Stimulated activated naive B cell treated with anti-CD40 and anti-IgM and Interleukin-4, amounts not matched to agents 10 μg/mL and 1 μg/mL and 100 μg/mL, for 72 hours (primary cell): ENCODE measurements around the gene ACSL1.

Source experiments
- ATAC-seq, 2 donors: fragments of 150-1000 bp; cut with Tn5 transposase; replicated peaks; 2 replicates each; pipeline ENCODE4 v1.10.0; 2021; ENCODE audit warnings: moderate library complexity in 1 of 2
- DNase-seq: peaks from one replicate; pipeline ENCODE4 v3.0.0; 2021
- H3K27ac Mint-ChIP-seq: one replicate; pipeline ENCODE4 v1.8.0; 2022; ENCODE audit warnings: mild to moderate bottlenecking, mixed read lengths
- H3K27me3 Mint-ChIP-seq, 2 donors: one replicate each; pipeline ENCODE4 v1.8.0; 2022; ENCODE audit warnings: mixed read lengths in 2 of 2
- H3K36me3 Mint-ChIP-seq, 2 donors: one replicate each; pipeline ENCODE4 v1.8.0; 2022; ENCODE audit warnings: mixed read lengths in 2 of 2, mild to moderate bottlenecking in 1 of 2
- H3K4me1 Mint-ChIP-seq, 2 donors: one replicate each; pipeline ENCODE4 v1.8.0; 2022; ENCODE audit warnings: mixed read lengths in 2 of 2, mild to moderate bottlenecking in 1 of 2
- H3K4me3 Mint-ChIP-seq, 2 donors: one replicate each; pipeline ENCODE4 v1.8.0; 2022; ENCODE audit warnings: mild to moderate bottlenecking in 2 of 2, mixed read lengths in 2 of 2, moderate library complexity in 1 of 2
- H3K9me3 Mint-ChIP-seq, 2 donors: one replicate each; pipeline ENCODE4 v1.8.0; 2022; ENCODE audit warnings: mixed read lengths in 2 of 2, mild to moderate bottlenecking in 1 of 2

The ACSL1 gene, protein sequence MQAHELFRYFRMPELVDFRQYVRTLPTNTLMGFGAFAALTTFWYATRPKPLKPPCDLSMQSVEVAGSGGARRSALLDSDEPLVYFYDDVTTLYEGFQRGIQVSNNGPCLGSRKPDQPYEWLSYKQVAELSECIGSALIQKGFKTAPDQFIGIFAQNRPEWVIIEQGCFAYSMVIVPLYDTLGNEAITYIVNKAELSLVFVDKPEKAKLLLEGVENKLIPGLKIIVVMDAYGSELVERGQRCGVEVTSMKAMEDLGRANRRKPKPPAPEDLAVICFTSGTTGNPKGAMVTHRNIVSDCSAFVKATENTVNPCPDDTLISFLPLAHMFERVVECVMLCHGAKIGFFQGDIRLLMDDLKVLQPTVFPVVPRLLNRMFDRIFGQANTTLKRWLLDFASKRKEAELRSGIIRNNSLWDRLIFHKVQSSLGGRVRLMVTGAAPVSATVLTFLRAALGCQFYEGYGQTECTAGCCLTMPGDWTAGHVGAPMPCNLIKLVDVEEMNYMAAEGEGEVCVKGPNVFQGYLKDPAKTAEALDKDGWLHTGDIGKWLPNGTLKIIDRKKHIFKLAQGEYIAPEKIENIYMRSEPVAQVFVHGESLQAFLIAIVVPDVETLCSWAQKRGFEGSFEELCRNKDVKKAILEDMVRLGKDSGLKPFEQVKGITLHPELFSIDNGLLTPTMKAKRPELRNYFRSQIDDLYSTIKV

DNA sequence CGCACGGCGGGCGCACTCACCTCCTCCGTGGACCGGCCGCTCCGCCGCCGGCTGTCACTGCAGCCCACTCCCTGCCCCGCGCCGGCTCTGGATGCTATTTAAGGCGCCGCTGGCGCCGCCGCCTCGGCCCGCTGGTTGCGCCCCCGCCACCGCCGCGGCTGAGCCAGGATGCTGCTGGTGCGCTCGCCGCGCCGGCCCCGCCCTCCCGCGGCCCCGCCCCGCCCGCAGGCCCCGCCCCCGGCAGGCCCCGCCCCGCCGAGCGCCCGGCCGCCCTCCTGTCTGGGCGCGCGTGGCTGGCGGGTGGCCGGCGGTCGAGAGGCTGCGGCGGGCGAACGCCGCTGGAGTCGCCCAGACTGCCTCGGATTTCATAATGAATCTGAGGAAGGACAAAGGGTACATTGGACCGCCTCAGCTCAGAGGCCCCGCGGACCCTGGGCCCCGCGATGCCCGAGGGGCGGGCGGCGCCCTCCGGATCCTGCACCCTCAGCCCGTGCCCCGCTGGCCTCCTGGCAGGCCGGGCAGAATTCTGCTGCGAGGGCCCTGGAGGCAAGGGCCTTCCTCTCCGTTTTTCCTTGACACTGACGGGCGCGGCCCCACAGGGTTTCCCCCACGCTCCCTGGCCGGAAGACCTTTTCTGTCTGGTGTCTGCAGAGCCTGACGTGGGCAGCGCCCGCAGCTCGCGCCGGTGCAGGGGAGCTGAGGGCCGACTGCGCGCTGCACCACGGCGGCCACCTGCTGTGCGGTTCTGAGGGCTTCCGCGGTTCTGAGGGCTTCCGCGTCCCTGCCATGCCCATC, at the start of gene ACSL1:
Gene ACSL1 (minus strand): TSS at position 73 of the 795 bp plus-strand sequence. CDS start 22,454 bp downstream, outside the sequence.
- Mint-ChIP-seq H3K27me3 (no peaks in the 10 kb centered on the region), H3K36me3 (peaks cover 17 to 29% of the 10 kb centered on the region in 2 donors), H3K27ac (peak within 1 kb of the TSS; percentile 99), H3K4me3 (peak within 1 kb of the TSS; percentile 88 to 99), H3K4me1 (peaks cover 32 to 53% of the 10 kb centered on the region in 2 donors), H3K9me3 (no peaks in the 10 kb centered on the region)
- ATAC-seq (peak; percentile 72 to 74), DNase-seq (peak; percentile 79)

DNA sequence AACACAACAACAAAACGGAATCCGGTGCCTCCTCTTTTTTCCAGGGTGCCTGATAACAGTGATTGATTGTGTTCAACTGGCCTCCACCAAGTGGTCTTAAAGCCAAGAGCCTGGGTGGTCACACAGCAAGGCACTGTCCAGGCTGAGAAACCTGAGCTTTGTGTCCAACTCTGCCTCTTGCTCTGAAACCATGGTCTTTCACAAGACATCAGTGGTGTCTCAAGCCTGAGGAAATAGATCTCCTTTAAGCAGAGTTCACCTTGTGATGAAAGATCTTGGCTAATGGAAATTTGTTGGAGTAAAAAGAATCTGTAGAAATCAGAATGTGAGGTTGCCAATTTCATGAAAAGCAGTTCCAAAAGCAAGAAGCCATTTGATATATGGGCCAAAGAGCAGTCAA, 47.3 kb upstream of the ACSL1 start:
- no peak for ATAC-seq
- Mint-ChIP-seq H3K9me3 (no peaks in the 10 kb centered on the region), H3K4me3 (no peak overlapping the region), H3K27me3 (peaks cover 0 to 5% of the 10 kb centered on the region in 2 donors), H3K36me3 (no peaks in the 10 kb centered on the region), H3K4me1 (no peaks in the 10 kb centered on the region), H3K27ac (no peak overlapping the region)
- no peak for DNase-seq

DNA sequence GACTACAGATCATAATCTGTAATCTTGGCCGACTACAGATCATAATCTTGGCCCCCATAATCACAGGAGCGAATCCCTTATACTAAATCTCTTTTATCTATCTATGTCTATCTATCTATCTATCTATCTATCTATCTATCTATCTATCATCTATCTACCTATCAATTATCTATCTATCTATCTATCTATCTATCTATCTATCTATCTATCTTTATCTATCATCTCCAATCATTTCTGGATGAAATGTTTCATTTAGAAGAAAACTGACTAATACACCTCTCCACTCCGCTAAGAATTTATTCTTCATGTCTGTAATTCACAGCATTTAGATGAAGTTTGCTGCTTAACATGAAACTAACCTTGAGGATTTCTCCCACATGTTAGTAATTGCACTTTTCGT, 45.0 kb upstream of the ACSL1 start:
- no peak for ATAC-seq
- H3K27me3 Mint-ChIP-seq, result peaks cover 9 to 13% of the 10 kb centered on the region in 2 donors

DNA sequence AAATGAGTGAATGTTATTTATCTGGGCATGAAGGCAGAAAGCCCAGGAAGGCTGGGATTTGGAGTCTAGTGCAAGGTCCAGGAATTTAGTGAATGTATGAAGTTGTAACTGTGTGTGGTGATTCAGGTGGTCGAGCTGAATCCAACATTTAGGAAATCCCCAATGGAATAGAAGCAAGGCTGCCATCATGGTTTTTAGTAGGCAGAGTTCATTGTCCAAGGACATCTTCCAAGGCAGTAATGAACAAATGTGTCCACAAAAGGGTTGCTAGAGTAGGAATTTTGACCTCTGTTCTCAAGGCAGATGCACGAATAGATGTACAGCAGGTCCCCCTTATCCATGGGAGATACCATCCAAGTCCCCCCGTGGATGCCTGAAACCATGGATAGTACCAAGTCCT, 42.9 kb upstream of the ACSL1 start:
- H3K27me3 Mint-ChIP-seq, result peaks cover 9 to 13% of the 10 kb centered on the region in 2 donors
- no peaks in the 10 kb centered on the region for H3K36me3 Mint-ChIP-seq
- H3K4me1 Mint-ChIP-seq, result peaks cover 8 to 14% of the 10 kb centered on the region in 2 donors
- ATAC-seq (no peak), DNase-seq (no peak)
- no peaks in the 10 kb centered on the region for H3K9me3 Mint-ChIP-seq
- no peak overlapping the region for H3K4me3 Mint-ChIP-seq
- no peak overlapping the region for H3K27ac Mint-ChIP-seq

More for the DNA sequence above, 45.0 kb upstream of the ACSL1 start:
- H3K9me3 Mint-ChIP-seq, result no peaks in the 10 kb centered on the region
- no peaks in the 10 kb centered on the region for H3K36me3 Mint-ChIP-seq
- H3K4me1 Mint-ChIP-seq, result peaks cover 6 to 14% of the 10 kb centered on the region in 2 donors
- H3K27ac Mint-ChIP-seq, result no peak overlapping the region
- DNase-seq, result no peak
- no peak overlapping the region for H3K4me3 Mint-ChIP-seq

DNA sequence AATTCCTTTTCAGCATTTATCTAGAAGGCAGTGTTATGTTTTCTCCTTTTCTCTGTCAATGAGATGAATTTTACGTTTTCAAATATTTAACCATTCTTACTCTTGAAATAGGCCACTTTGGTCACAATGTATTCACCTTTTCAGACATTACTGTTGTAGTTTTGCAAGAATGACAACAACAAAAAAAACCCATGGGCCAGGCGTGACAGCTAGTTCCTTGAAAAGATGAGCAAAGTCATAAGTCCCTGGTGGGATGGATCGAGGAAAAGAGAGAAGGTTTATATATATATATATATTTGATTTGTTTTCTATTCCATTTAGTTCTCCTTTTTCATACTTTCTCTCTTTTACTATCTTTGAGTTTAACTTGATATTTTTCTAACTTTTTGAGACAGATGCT, 38.1 kb upstream of the ACSL1 start:
- H3K4me3 Mint-ChIP-seq, result no peak overlapping the region
- no peaks in the 10 kb centered on the region for H3K36me3 Mint-ChIP-seq
- no peak overlapping the region for H3K27ac Mint-ChIP-seq
- DNase-seq (no peak), ATAC-seq (no peak)
- peaks cover 22 to 37% of the 10 kb centered on the region in 2 donors for H3K4me1 Mint-ChIP-seq
- H3K9me3 Mint-ChIP-seq, result no peaks in the 10 kb centered on the region
- peaks cover 9 to 13% of the 10 kb centered on the region in 2 donors for H3K27me3 Mint-ChIP-seq

DNA sequence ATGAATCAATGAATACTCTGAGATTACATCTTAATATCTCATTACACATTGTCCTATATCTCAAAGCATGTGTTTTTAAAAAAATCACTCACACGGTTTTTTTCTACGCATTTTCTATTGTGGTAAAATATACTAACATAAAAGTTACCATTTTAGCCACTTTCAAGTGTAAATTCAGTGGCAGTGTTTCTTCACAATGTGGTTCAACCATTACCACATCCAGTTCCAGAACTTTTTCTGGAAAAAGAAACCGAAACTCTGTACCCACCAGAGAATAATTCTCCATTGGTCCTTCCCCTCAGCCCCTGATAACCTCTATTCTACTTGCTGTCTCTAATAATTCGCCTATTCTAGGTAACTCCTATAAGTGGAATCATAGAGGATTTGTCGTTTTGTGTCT, 35.3 kb upstream of the ACSL1 start:
- no peaks in the 10 kb centered on the region for H3K36me3 Mint-ChIP-seq
- ATAC-seq (no peak), DNase-seq (no peak)
- H3K4me3 Mint-ChIP-seq, result no peak overlapping the region
- peaks cover 23 to 42% of the 10 kb centered on the region in 2 donors for H3K4me1 Mint-ChIP-seq
- H3K9me3 Mint-ChIP-seq, result no peaks in the 10 kb centered on the region
- H3K27me3 Mint-ChIP-seq, result no peaks in the 10 kb centered on the region
- H3K27ac Mint-ChIP-seq, result peak overlapping the region; percentile 1

DNA sequence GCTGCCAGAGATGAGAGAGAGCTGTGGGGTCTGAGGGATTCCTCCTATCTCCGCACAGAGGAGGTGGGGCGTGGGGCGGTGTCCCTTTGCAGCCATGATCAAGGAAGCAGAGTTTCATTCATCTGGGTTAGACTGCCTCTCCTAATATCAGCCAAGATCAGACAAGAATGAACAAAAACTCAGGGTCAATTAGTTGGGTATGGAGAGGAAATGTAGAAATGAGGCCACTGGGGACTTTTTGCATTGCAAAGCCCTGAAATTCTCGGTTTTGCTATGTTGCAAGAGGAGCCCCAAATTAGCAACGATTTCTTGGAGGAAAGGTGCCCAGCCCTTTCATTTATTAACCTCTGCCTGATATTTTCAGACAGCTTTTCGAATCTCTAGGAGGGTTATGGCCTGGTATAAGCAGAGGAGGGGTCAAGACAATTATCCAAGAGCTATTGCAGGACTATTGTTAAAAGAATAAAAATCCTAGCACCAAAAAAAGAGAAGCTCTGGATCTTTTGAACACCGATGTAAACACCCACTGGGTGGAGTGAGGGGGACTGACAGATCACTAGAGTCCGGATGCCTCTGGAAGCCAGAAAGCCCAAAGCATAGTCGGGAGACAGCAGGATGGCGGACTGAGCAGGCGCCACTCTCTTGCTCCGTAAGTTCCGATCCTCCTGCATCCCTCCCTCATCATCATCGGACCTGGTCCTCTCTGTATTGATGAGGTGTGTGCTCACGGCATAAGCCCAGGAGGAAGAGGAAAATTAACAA, 34.4 kb upstream of the ACSL1 start:
- H3K4me3 Mint-ChIP-seq, result peak overlapping the region in 1 of 2 donors; percentile 15
- ATAC-seq, result no peak

DNA sequence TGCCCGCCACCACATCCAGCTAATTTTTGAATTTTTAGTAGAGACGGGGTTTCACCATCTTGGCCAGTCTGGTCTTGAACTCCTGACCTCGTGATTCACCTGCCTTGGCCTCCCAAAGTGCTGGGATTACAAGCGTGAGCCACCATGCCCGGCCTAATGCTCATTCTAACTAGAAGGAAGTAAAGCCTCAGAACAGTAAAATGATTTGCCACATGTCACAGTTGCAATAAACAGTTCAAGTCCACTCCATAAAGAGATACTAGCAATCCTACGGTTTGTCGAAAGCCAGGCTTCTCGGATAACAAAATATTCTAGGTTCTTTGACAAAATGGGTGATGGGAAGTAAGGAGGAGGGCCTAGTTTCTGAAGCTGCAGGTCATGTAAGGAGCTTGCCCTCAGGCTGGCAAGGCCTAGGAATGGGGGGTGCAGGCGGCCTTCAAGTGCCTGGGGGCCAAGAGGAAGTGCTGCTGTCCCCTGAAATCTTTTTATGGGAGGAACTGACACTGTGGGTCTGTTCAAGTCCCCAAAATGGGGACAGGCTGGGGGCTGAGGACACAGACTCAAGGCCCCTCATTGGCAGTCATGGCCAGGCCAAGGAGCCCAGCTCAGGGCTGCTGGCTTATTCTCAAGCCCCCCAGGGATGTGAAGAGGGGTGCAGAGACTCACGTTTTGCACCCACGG, 31.8 kb upstream of the ACSL1 start:
- Mint-ChIP-seq H3K27ac (peak overlapping the region; percentile 65), H3K4me1 (peaks cover 42% of the 10 kb centered on the region in 2 donors), H3K27me3 (no peaks in the 10 kb centered on the region), H3K4me3 (no peak overlapping the region), H3K36me3 (no peaks in the 10 kb centered on the region), H3K9me3 (no peaks in the 10 kb centered on the region)
- ATAC-seq (no peak), DNase-seq (no peak)

More for the DNA sequence above, 34.4 kb upstream of the ACSL1 start:
- Mint-ChIP-seq H3K27ac (peak overlapping the region; percentile 31), H3K4me1 (peaks cover 27 to 42% of the 10 kb centered on the region in 2 donors), H3K36me3 (no peaks in the 10 kb centered on the region), H3K9me3 (no peaks in the 10 kb centered on the region), H3K27me3 (no peaks in the 10 kb centered on the region)
- DNase-seq, result no peak

DNA sequence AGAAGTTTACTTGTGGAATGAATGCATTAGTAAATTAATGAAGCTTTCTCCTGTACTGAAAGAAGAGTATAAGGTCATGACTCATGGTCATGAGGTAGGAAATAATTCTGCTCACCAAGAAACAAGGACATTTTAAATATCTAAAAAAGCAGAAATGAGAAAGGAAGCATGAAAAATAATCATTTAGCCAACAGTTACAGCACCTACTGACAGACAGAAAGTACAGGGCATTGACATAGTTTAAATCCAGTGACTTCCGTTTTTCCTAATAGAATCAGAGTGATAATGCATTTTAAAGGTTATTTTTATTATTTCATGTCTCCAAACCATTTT, 30.5 kb upstream of the ACSL1 start:
- peak overlapping the region; percentile 7 to 22 for H3K4me3 Mint-ChIP-seq
- no peaks in the 10 kb centered on the region for H3K36me3 Mint-ChIP-seq
- no peaks in the 10 kb centered on the region for H3K9me3 Mint-ChIP-seq
- H3K27me3 Mint-ChIP-seq, result no peaks in the 10 kb centered on the region
- peak overlapping the region; percentile 87 for H3K27ac Mint-ChIP-seq
- H3K4me1 Mint-ChIP-seq, result peaks cover 40 to 42% of the 10 kb centered on the region in 2 donors
- peak; percentile 83 for ATAC-seq
- no peak for DNase-seq

DNA sequence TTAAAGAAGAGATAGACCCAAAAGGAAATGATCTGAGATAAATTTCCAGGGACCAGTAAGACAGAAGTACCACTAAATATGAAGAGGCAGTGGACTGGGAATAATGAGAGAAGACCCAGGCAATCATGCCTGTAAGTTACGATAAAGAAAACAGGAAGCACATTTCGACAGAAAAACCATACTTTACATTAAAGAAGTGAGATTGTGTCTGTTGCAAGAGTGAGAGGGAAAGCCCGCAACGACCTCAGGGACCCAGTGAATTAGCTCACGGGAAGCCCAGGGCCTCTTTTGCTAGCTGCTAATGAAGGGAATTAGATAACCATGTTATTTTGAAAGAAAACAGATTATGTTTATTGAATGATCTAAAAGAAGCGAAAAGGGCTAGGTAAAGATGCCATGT, 28.9 kb upstream of the ACSL1 start:
- DNase-seq (peak; percentile 63), ATAC-seq (peak; percentile 54 to 64)
- H3K27me3 Mint-ChIP-seq, result no peaks in the 10 kb centered on the region
- peak overlapping the region; percentile 31 to 68 for H3K4me3 Mint-ChIP-seq
- no peaks in the 10 kb centered on the region for H3K9me3 Mint-ChIP-seq
- H3K4me1 Mint-ChIP-seq, result peaks cover 24 to 35% of the 10 kb centered on the region in 2 donors
- no peaks in the 10 kb centered on the region for H3K36me3 Mint-ChIP-seq
- peak overlapping the region; percentile 85 for H3K27ac Mint-ChIP-seq

DNA sequence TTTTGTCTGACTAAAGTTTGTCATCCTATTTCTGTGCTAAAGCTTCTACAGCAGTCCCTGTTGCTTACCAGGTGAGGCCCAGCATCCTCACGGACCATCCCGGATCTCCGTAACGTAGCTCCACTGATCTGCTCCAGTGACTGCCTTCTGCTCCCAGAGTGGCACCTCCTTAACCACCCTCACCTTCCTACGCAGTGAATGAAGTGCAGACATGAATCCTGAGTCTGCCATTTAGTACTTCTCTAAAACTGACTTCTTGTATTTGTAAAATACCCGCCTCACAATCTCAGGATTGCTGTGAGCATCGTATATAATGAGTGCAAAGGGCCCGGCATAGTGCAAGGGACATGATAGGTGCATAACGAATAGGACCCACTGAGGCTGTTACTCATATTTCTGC, 27.7 kb upstream of the ACSL1 start:
- Mint-ChIP-seq H3K4me3 (peak overlapping the region in 1 of 2 donors; percentile 12), H3K4me1 (peaks cover 31 to 37% of the 10 kb centered on the region in 2 donors), H3K27ac (no peak overlapping the region), H3K27me3 (no peaks in the 10 kb centered on the region), H3K9me3 (no peaks in the 10 kb centered on the region), H3K36me3 (no peaks in the 10 kb centered on the region)
- ATAC-seq, result no peak
- DNase-seq, result no peak

DNA sequence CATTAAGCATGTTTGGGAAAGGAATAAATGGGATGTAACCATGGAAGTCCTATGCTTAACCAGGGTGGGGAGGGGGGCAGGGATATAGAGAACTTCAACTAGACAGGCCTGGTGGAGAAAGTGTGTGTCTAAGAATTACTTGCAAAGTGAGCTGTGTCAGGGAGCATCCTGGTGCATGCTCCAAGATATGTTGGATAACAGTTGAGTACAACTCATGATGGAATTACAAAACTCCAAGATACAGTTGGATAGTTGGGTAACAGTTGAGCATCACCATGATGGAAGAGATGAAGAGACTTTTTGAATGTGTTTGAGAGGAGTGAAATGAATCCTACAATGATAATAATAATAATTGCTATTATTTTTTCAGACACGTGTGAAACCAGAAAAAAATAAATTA, 26.1 kb upstream of the ACSL1 start:
- H3K27ac Mint-ChIP-seq, result no peak overlapping the region
- no peaks in the 10 kb centered on the region for H3K9me3 Mint-ChIP-seq
- DNase-seq, result no peak
- ATAC-seq, result no peak
- H3K4me1 Mint-ChIP-seq, result peaks cover 28 to 35% of the 10 kb centered on the region in 2 donors
- no peak overlapping the region for H3K4me3 Mint-ChIP-seq
- H3K36me3 Mint-ChIP-seq, result no peaks in the 10 kb centered on the region
- H3K27me3 Mint-ChIP-seq, result no peaks in the 10 kb centered on the region

DNA sequence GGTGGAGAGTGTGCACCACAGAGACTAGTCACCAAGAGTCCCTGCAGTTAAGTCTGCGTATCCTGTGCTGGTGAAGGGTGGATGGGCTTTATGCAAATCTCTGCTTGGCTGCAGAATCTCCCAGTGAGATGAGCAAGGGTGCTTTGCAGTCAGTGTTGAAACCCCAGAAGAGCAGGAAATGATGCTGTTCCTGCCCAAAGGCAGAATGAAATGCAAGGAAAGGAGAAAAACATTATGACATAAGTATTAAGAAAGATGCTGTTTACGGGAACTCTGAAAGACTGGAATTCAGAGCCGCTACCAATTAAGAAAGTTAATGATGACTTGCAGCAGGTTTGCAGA, 25.4 kb upstream of the ACSL1 start:
- H3K36me3 Mint-ChIP-seq, result no peaks in the 10 kb centered on the region
- H3K4me3 Mint-ChIP-seq, result no peak overlapping the region
- ATAC-seq, result peak; percentile 68 to 69
- no peak overlapping the region for H3K27ac Mint-ChIP-seq
- no peaks in the 10 kb centered on the region for H3K9me3 Mint-ChIP-seq
- H3K4me1 Mint-ChIP-seq, result peaks cover 22 to 34% of the 10 kb centered on the region in 2 donors
- peak; percentile 48 for DNase-seq
- no peaks in the 10 kb centered on the region for H3K27me3 Mint-ChIP-seq
